Eye (tissue), 1 donor: ENCODE measurements around the gene GNG2.

ENCODE experiments used
- DNase-seq: peaks from one replicate; pipeline ENCODE4 v3.0.0-alpha.2; 2015

The GNG2 gene

DNA sequence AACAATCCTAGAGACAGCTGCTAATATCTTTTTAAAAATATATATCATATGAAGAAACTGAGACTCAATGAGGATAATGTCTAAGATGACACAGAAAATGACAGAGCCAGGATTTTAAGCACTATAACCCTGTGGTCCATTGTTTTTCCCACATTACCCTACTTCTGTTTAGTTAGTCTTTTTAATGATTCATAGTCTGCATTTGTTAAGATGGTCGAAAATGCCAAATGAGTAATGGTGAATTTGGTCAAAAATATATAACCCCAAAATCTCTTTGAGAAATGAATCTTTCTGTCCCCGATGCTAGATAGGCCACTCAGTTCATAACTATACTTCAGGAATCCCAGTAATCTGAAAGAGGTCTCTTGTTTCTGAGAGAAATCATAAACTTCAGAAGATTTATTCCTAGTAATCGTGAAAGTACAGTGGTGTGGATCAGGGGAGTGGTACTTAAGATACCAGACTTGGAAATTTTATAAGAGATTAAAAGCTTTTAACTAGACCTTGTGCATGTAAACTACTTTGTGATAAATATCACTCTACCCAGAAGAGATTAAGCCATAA lies 139.7 kb downstream of the GNG2 start:
- DNase-seq: no peak

DNA sequence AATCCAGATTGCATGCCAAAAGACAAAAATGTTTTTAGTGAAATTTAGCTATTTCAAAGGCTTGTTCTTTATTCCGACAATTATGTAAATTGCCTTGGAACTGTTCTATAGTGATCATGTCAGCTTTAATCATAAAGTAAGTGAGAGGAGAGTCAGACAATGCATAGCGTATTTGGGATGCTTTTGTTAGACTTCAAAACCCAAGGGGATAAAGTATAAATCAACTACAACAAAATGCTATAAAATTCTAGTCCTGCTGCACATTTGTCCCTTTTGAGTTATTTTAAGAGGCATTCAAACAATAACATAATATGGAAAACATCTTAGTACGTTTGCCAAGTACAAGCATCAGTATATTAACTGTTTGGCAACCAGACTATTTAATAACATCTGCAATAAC lies 140.3 kb downstream of the GNG2 start:
- no peak for DNase-seq

DNA sequence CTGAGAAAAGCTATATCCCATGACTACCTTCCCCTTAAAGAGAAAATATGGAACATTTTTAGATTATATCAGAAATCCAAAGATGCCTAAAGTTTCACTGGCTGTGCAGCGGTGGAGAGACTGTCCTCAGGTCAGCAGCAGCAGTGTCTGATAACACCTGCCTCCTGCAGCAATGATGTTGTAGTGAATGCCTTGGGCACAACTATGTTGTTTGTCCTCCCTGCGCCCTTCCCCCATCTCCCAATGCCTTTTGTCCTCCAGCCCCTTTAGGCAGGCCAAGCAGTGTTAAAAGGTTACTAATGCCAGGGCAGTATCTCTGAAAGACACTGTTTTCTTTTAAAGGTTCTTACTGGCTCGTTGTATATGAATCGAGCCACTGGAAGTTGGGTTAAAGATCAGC lies 142.1 kb downstream of the GNG2 start:
- no peak for DNase-seq

DNA sequence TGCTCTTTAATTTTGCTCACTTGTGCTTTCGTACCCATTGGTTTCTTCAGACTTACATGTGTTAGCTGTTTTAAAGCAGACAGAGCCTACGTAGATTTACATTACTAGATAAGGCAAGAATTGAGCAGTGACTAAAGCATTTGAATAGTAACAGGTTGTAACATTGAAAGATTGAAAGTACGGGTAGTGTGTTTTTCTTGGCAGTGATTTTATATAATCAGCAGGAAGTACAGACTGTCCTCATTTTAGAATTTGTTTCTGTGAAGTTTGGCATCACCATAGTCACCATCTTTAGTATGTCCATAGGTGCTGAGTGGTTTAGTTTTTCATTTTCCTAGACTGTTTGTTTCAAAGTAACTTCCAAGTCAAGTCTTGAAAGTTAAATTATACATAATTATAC lies 142.9 kb downstream of the GNG2 start:
- DNase-seq: no peak

DNA sequence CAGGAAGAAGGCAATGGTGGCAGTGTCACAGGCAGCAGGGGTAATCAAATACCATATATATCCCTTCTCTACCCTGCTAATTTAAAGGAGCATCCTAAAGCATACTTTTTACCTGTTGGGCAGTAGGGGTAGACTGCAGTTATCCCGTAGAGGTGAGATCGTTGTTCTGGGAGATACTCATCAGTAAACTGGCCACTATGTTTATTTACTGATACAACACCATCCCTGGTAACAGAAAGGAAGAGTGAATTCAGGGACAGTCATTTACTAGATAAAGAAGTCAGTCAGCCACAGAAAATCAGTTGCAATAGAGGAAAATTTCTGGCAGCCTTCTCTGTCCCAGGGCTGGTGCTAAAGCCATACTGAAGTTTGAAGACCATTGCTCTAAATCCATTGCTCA lies 145.2 kb downstream of the GNG2 start:
- DNase-seq: no peak

DNA sequence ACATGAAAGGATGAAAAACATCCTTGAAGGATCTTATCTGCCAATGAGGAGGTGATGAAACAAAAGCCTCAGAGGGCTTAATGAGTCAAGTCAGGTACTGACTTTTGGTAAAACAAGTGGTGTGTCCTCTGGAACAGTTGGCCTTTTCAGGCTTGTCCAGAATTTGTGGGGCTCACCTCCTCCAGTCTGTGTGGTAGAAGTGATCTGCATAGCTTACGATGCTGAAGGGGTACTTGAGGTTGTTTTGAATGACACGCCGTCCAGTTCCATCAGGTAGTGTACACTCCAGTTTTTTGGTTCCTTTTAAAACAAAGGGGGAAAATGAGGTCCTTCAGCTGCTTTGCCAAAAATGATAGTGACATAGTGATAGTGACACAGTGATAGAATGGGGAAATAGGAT lies 145.9 kb downstream of the GNG2 start:
- no peak for DNase-seq

DNA sequence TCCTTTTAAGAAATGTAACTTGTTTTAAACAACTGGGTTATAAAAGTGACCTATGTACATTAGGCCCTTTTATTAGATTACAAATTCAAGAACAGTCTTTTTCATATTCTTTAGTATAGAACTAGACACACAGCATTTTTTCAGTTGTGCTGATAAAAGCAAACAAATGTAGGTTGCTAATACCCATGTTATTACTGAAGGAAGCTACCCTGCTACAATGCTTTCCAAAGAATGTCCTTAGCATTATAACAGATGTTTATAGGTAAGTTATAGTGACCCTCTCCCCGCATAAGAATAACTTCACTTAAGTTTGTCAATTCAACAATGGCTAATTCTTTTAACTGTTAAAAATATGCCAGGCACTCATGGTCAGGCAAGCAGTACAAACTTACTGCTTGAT lies 146.8 kb downstream of the GNG2 start:
- no peak for DNase-seq

DNA sequence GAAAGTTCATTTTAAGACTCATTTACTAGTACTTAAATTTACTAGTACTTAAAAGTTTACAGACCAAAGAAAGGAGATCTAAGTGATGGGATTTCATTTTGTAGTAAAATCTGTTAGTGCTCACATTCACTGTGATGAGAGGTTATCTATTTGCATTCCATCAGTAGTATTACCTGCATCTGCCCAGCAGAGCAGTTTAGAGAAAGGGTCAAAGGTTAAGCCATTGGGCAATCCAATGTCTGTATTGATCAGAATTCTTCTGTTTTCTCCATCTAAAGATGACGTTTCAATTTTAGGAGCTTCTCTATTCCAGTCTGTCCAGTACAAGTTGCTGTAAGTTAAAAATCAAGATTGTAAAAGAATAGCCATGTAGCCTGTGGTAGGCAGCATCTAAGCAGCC lies 147.2 kb downstream of the GNG2 start:
- no peak for DNase-seq

DNA sequence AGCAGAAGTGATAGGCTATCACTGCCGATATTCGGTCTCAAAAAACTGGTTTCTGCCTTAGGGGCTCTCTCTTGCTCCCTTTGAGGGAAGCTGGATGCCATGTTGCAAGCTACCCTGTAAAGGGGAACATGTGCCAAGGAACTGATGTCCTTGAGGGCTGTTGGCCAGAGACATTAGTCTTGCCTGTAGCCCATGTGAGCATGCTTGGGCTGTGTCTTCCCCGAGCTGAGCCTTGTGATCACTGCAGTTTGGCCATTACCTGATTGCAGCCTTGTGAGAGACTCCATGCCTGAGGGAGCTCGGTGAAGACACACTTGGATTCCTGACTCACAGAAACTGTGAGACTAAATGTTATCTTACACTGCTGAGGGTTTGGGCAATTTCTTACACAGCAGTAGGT lies 147.7 kb downstream of the GNG2 start:
- no peak for DNase-seq

DNA sequence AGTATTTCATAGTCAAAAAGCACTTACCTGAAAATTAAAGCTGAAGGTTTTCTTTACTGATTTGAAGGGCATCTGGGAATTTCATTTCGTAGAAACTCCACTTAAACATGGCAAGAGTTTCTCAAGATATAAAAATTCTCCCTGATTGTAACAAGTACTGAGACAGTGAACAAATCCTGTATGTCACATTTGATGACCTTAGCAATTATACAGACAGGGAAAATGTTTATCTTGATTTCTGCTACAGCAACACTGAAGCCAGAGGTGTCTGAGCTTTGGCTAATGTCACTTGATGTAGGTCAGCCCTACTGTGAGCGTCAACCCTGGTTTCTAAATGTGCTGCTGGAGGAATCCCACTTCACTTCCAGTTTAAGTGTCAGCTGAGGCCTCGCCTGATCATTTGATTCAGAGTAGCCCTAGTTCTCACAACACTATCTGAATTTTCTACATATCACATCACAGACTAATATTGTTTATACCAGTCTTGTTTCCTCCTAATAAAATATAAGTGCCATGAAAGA lies 149.8 kb downstream of the GNG2 start:
- no peak for DNase-seq

DNA sequence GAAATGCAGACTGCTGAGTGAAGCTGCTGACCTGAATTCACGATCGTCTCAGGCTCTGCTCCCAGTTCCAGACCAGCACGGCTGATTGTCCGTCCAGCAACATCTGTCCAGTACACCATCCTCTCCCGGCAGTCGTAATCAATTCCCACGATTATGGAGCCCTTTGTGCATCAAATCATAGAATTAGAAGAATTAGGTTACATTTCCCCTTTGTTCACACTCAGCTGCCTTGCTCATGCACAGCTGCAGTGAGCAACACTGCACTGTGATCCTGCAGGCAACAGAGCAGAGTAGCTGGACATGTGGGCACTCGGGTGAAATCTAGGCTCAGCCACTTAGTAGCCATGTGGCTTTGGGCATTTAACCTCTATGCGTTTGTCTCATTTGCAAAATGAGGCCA lies 151.1 kb downstream of the GNG2 start:
- no peak for DNase-seq

DNA sequence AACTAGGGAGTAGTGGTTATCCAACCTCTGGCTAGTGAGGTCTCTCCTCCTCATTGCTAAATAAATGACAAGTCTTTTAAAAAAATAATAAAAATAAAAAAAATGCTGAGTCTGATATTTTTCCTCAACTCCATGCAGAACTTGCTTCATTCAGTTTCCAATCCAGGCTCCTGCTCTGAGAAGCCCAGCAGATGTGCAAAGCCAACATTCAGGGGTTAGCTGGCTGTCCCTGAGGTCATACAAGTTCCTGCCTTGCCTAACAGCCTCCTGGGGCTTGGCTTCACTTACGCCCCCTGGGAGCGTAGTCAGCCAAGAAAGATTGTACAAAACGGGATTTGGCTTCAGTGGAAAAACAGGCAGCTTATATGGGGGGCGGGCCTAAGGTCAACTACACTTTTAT lies 152.2 kb downstream of the GNG2 start:
- DNase-seq: no peak

DNA sequence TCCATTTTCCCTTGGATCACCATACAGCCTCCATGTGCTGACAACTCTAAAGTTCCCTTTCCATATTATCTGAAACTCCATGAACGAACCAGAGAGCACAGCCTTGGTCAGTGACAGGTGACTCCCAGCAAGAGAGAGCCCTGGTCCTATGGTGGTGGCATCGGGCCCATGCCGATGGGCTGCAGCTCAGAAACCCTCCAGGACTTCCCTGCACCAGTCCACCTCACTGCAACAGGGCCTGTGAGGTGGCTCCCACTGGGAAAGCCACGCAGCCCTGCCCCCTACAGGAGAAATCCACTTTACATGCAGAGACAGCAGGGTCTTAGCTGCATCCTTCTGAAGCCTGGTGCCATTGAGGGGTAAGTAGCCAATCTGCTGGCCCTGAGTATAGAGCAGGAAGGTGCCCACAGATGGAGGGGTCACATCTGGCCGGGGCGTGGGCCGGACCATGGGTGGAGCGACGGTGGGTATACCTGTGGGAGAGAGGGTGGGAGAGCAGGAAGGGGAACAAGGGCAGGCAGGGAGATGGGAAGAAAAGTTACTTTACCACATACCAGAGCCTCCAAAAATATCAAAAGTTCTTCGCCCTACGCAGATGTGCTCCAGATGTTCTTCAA lies 153.7 kb downstream of the GNG2 start:
- no peak for DNase-seq

DNA sequence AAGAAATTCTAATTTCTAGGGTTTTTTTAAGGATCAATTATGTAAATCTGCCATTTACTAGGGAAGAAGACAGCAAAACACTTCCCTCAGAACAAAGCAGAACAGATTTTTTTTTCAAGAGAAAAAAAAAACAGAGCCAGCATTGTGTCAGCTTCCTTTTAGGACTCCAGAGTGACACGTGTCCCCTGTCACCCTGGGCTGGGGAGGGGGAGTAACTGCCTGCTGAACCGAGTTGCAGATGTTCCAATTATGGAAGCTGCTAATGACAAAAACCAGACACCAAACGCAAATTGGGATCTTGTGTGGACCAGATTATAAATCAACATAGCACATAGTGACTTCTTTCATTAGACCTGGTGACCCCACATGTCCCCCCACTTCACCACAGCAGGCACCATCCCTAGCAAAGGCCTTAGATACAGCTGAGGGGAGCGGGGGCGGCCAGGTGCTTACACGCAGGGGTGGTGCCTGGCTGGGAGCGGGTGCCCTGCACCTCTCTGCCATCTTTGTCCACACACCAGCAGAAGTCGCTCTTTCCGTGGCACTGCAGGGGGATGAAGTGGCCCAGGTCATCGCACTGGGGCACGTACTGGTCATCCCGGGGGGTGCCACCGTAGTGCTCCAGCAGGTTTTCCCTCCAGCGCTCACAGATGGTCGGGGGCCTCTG lies 154.3 kb downstream of the GNG2 start:
- peak; percentile 50 for DNase-seq

DNA sequence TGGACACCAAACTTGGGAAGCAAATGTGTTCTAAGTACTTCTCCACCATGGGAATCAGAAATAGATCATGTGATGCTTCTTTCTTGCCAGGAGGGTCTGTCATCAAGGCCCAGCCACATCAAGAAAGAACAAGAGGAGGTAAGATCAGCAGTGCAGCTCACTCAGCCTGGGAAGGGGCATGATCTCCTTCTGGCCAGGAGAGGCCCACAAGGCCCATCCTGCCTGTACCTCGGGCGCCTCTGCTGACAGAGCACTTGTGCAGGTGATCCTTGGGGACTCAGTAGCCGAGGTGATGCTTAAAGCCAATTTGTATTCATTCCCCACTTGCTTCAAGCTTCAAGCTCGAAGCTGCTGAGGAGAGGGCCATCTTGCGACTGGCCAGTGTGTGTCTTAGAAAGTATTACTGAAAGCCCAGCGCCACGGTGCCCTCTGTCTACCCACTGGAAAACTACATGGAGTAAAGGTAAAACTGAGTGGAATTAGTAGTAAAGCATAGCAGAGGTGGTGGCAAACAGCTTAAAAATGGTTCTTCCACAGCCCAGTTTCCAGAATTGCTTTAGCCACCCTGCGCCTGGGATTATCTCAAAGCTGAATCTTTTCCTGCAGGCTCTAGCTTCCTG lies 155.1 kb downstream of the GNG2 start:
- DNase-seq: no peak

DNA sequence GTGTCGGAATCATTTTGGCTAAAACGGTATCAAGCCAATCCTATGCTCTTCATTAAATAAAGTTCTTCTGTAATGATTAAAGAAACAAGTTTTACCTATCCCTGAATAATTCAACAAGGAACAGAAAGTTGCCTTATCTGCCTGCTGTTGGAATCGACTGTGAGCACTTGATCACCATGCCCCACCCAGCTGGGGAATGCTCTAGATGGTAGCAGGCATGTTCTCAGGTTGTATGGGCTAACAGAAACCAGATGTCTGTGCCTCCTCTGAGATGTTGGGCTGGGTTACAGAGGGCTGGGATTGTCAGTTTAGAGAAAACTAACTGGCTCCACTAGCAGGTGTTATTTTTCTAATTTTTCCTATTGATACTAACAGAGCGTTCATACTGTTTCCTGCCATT lies 157.8 kb downstream of the GNG2 start:
- DNase-seq: no peak

DNA sequence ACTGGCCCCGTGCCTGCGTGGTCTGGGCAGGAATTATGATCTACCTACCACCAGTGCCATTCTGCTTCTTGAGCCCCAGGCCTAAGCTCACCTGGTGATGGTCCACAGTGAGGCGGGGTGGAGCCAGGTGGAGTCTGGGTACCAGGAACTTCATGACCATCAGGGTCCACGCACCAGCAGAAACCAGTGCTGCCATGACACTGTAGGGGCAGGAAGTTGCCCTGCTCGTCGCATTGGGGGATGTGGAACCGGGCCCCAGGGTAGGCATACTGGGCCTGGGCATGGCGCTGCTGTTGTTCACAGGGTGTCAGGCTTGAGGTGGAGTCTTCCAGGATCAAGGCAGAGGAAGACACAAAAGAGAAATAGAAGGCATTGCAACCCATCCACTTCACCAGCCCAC lies 158.6 kb downstream of the GNG2 start:
- DNase-seq: no peak
